GM12892 (cell line): ENCODE measurements around the gene TSPAN5.

ENCODE experiments used
- POLR2A ChIP-seq: IDR thresholded peaks from 2 replicates; pipeline ENCODE4 v1.6.1; 2011; ENCODE audit warnings: low read depth, low read length, control low read depth
- TAF1 ChIP-seq: IDR thresholded peaks from 2 replicates; pipeline ENCODE4 v1.6.1; 2011; ENCODE audit warnings: low read depth, mild to moderate bottlenecking, control low read depth, low read length, borderline replicate concordance

DNA sequence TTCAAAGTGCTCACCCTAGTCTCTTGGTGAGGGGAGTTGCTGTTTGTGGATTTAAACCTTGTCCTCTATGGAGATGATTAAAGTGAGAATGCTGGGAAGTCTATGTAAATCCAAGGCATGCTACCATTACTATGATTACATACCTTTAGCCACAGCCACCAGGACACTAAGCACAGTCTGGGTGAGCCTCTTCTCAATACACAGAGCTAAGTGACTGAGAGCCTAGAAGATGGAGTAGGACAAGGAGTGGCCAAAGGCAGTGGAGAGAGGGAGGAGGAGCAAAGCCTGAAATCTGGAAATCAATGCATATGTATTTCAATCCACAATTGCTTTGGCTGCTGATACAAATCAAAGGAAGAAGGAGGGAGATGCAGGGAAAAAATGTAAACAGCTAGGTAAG is 12.7 kb upstream of the TSPAN5 start:
- TF ChIP-seq POLR2A (no peak), TAF1 (no peak)
